HepG2 (cell line): ENCODE results near the gene SOX12. TPM values are rescaled to one million over a fixed set of nuclear protein-coding genes. Genes with fewer than 3 reads are reported as not detected.
A peak's percentile ranks its signal among the peaks of the same experiment; 100 is the strongest.

Source experiments
- ATAC-seq: fragments of 200-7000 bp; cut with Tn5 transposase; 3 replicates; pipeline ENCODE4 v1.9.1; 2020; ENCODE audit warnings: mild to moderate bottlenecking, moderate library complexity
- BruUV-seq: library from RNA; stranded (reverse); fragments of 400-500 nt; replicated peaks from 2 replicates; lab custom pipeline; 2021; lab: Mats Ljungman, UMichigan
- CTCF ChIA-PET: fragments of 300-600 bp; formaldehyde crosslinking; extraction: SDS; loops from one replicate; lab custom pipeline; 2021; ENCODE audit warnings: low total read pairs, inconsistent platforms, low intra/inter-chr PET ratio; lab: Yijun Ruan, JAX
- POLR2A ChIA-PET: fragments of 350-600 bp; sonication (Branson Sonifier 250); formaldehyde crosslinking; loops from one replicate; lab custom pipeline; 2020; ENCODE audit warnings: antibody characterized with exemption, inconsistent platforms; lab: Yijun Ruan, JAX
- DNase-seq: peaks from one replicate; pipeline ENCODE4 v3.0.0-alpha.2; 2015; ENCODE audit warnings: low spot score
- FAIRE-seq: peaks from 3 replicates; lab custom pipeline; 2011; peaks lifted over from hg19 to GRCh38; lab: Jason Lieb, UNC
- H2AFZ ChIP-seq: one replicate; pipeline ENCODE4 v1.6.1; 2011; ENCODE audit warnings: low read length, inconsistent platforms
- H3K27ac ChIP-seq: fragments of 300-600 bp; 3 replicates; pipeline ENCODE4 v1.8.0; 2011; ENCODE audit warnings: mixed run types, mild to moderate bottlenecking, mixed read lengths, low read length, inconsistent platforms; ENCODE audit not compliant: insufficient read depth; ENCODE audit errors: extremely low read length
- H3K27me3 ChIP-seq, 2 experiments: fragments of 200-600 bp in 1 of 2; 2 replicates in 1 of 2; 3 replicates in 1 of 2; pipeline versions ENCODE4 v1.6.0 to v1.8.0; 2011; ENCODE audit warnings: low read length in 2 of 2, mild to moderate bottlenecking in 2 of 2, moderate library complexity in 2 of 2, inconsistent platforms in 1 of 2; ENCODE audit not compliant: insufficient read depth in 2 of 2, control insufficient read depth in 1 of 2
- H3K36me3 ChIP-seq, 2 experiments: fragments of 200-600 bp in 1 of 2; replicated peaks in 1 of 2; 2 replicates in 1 of 2; 3 replicates in 1 of 2; pipeline versions ENCODE4 v1.5.1 to v1.8.0; 2011; ENCODE audit warnings: low read length in 2 of 2, inconsistent platforms in 1 of 2; ENCODE audit not compliant: insufficient read depth in 2 of 2, control insufficient read depth in 1 of 2
- H3K4me1 ChIP-seq: 2 replicates; pipeline ENCODE4 v1.5.1; 2012; ENCODE audit warnings: low read length, inconsistent platforms; ENCODE audit not compliant: insufficient read depth
- H3K4me2 ChIP-seq: 2 replicates; pipeline ENCODE4 v1.6.0; 2011; ENCODE audit warnings: low read depth, low read length, inconsistent platforms
- H3K4me3 ChIP-seq, 3 experiments: fragments of 200-600 bp in 1 of 3; sonication (generic), shearing (Covaris generic) in 1 of 3; replicated peaks in 1 of 3; 2 replicates each; pipeline ENCODE4 v1.5.1; 2011 to 2016; ENCODE audit warnings: low read length in 3 of 3, inconsistent platforms in 2 of 3, low read depth in 2 of 3, mild to moderate bottlenecking in 2 of 3, control low read depth in 1 of 3, mixed read lengths in 1 of 3; ENCODE audit not compliant: insufficient read depth in 1 of 3
- H3K79me2 ChIP-seq: one replicate; pipeline ENCODE4 v1.6.1; 2011; ENCODE audit warnings: low read length, inconsistent platforms; ENCODE audit not compliant: insufficient read depth
- H3K9ac ChIP-seq: 2 replicates; pipeline ENCODE4 v1.6.0; 2011; ENCODE audit warnings: mild to moderate bottlenecking, low read depth, low read length, inconsistent platforms; ENCODE audit not compliant: insufficient read depth
- H3K9me3 ChIP-seq: 2 replicates; pipeline ENCODE4 v1.5.1; 2012; ENCODE audit warnings: mild to moderate bottlenecking, low read length
- H4K20me1 ChIP-seq: 2 replicates; pipeline ENCODE4 v1.6.0; 2011; ENCODE audit warnings: inconsistent platforms, mild to moderate bottlenecking, low read length, moderate library complexity; ENCODE audit not compliant: insufficient read depth
- AGO2 ChIP-seq: fragments of 200-400 bp; formaldehyde crosslinking; optimal IDR thresholded peaks from 2 replicates; pipeline ENCODE3; 2017; ENCODE audit warnings: mild to moderate bottlenecking, low read depth, low read length, moderate library complexity
- CHD4 ChIP-seq: fragments of 200-600 bp; sonication (generic); IDR thresholded peaks from 2 replicates; pipeline ENCODE4 v1.7.0; 2017; ENCODE audit warnings: mild to moderate bottlenecking, low read length, borderline replicate concordance
- FOXA1 ChIP-seq, 2 experiments: fragments of 450-650 bp in 1 of 2; sonication (generic) in 1 of 2; formaldehyde crosslinking in 1 of 2; IDR thresholded peaks; 2 replicates each; pipeline versions ENCODE4 v1.4.0 to v1.6.1; 2016 to 2020; ENCODE audit warnings: missing genetic modification reagents in 1 of 2
- FOXA3 ChIP-seq: IDR thresholded peaks from 2 replicates; pipeline ENCODE4 v1.6.1; 2016; ENCODE audit warnings: missing genetic modification reagents, missing compliant biosample characterization
- IRF2 ChIP-seq: IDR thresholded peaks from 2 replicates; pipeline ENCODE4 v1.6.1; 2018; ENCODE audit warnings: missing genetic modification reagents, missing compliant biosample characterization
- PCBP1 ChIP-seq: fragments of 200-400 bp; formaldehyde crosslinking; IDR thresholded peaks from 2 replicates; pipeline ENCODE4 v1.6.1; 2017; ENCODE audit warnings: mild to moderate bottlenecking, low read depth, low read length, borderline replicate concordance
- PRPF4 ChIP-seq: fragments of 200-400 bp; formaldehyde crosslinking; IDR thresholded peaks from 2 replicates; pipeline ENCODE4 v1.6.1; 2016; ENCODE audit warnings: low read length, low read depth; ENCODE audit not compliant: poor library complexity, severe bottlenecking
- THAP11 ChIP-seq: IDR thresholded peaks from 2 replicates; pipeline ENCODE4 v1.6.1; 2016; ENCODE audit warnings: missing biosample characterization, missing genetic modification reagents
- ZMYM3 ChIP-seq: sonication (generic); formaldehyde crosslinking; IDR thresholded peaks from 2 replicates; pipeline ENCODE4 v1.5.1; 2020; ENCODE audit warnings: mild to moderate bottlenecking, missing genetic modification reagents
- WGBS: methylation state at CpG from one replicate; pipeline ENCODE4 v1.1.6; 2017; ENCODE audit warnings: low lambda C conversion rate; 5-methylcytosine and 5-hydroxymethylcytosine counted together
- in situ Hi-C: cut with HindIII; loops from 2 replicates; pipeline ENCODE4 v1.10.0; 2017; ENCODE audit warnings: low pct_unique_long_range_greater_than_20kb; ENCODE audit not compliant: extremely low pct_ligation_motif_present
- intact Hi-C: fragments of 100-400 bp; cut with micrococcal nuclease; formaldehyde crosslinking; loops from one replicate; pipeline ENCODE4 v1.10.0; 2022; ENCODE audit not compliant: unreplicated experiment
- polyA plus RNA-seq, 8 experiments: library from polyadenylated mRNA; depleted of rRNA in 3 of 8; stranded (reverse) in 7 of 8; unstranded in 1 of 8; fragments of >200 nt; fragmentation: Illumina TruSeq in 4 of 8; extraction: Trizol in 4 of 8; gene quantifications; 2 replicates each; pipeline versions ENCODE4 v1.2.1 to v1.2.3, GENCODE V29; 2011 to 2016; ENCODE audit warnings: low read depth in 4 of 8, missing spikeins in 1 of 8, mixed read lengths in 1 of 8; ENCODE audit not compliant: insufficient read depth in 1 of 8
- total RNA-seq, 5 experiments: library from RNA; depleted of rRNA; stranded (reverse); fragments of >200 nt; fragmentation: Illumina TruSeq; extraction: Trizol; gene quantifications; 2 replicates each; pipeline ENCODE4 v1.2.3, GENCODE V29; 2016; ENCODE audit warnings: low read depth in 1 of 5
- TF ChIP-seq, protein P1 (sequence below): sonication (generic); formaldehyde crosslinking; IDR thresholded peaks from 2 replicates; pipeline ENCODE4 v1.5.0; 2020; ENCODE audit warnings: mild to moderate bottlenecking, missing genetic modification reagents, moderate library complexity
- TF ChIP-seq, protein P2 (sequence below): sonication (generic); formaldehyde crosslinking; IDR thresholded peaks from 2 replicates; pipeline ENCODE4 v1.4.0; 2020; ENCODE audit warnings: missing genetic modification reagents
- TF ChIP-seq, protein P3 (sequence below): sonication (generic); formaldehyde crosslinking; IDR thresholded peaks from 2 replicates; pipeline ENCODE4 v1.5.0; 2020; ENCODE audit warnings: mild to moderate bottlenecking, missing genetic modification reagents

SOX12 gene
- total and polyA plus RNA-seq, 2 of the 13 experiments (the other 11 are each of a cell fraction or from before 2014, with no cell fraction given), result 10.0 to 18.7 TPM

DNA sequence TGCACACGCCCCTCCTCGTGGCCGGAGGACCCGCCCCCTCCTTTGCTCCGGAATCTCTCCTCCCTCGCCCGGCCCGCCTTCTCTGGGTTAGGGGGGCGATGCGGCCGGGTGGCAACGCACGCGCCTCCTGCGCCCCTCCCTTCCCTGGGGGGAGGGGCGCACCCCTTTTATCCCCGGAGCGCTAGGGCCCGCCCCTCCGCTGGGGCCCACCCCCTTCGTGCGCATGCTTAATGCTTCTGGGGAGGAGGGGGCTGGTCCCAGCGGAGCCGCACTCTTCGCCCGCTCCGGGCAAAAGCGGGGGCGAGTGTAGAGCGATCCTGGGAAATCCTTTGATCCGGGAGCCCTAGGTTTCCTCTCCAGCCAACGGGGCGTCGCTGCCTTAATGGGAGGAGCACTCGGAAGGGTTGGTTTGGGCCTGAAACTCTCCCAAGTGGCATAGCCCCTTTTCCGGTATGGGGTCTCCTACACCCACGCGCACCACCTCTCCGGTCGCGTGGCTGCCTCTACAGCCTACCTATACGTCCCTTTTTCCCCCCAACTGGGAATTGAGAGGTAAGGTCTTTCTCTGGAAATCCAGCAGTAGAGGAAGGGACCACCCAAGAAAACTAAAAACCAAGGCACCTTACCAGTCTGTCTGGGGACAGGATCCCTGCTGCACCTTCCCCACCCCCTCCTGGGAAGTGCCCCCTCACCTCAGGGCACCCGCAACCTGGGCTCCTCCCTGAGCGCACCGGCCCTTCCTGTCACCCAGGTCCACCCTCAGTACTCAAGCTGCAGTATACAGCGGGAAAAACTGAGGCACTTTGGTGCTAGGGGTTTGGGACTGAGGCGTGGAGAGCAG is 2.1 kb downstream of the SOX12 start (continued):
- TF ChIP-seq FOXA1 (IDR thresholded peaks at IDR 0.05), result no peak
- TF ChIP-seq FOXA1 (CRISPR knock-in tag; IDR thresholded peaks at IDR 0.05), result no peak
- no peak; the same call in 1 of the 2 replicates for TF ChIP-seq IRF2 (CRISPR knock-in tag)
- TF ChIP-seq, protein P1, sequence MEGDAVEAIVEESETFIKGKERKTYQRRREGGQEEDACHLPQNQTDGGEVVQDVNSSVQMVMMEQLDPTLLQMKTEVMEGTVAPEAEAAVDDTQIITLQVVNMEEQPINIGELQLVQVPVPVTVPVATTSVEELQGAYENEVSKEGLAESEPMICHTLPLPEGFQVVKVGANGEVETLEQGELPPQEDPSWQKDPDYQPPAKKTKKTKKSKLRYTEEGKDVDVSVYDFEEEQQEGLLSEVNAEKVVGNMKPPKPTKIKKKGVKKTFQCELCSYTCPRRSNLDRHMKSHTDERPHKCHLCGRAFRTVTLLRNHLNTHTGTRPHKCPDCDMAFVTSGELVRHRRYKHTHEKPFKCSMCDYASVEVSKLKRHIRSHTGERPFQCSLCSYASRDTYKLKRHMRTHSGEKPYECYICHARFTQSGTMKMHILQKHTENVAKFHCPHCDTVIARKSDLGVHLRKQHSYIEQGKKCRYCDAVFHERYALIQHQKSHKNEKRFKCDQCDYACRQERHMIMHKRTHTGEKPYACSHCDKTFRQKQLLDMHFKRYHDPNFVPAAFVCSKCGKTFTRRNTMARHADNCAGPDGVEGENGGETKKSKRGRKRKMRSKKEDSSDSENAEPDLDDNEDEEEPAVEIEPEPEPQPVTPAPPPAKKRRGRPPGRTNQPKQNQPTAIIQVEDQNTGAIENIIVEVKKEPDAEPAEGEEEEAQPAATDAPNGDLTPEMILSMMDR (CRISPR knock-in tag), result 0 out of 2 replicates have a peak, but pooled peaks have one; percentile 13
- TF ChIP-seq THAP11 (CRISPR knock-in tag), result peak; percentile 67
- peak; percentile 97; the same call in 1 of the 2 replicates for TF ChIP-seq PCBP1
- peak; percentile 18; the same call in 1 of the 2 replicates for TF ChIP-seq CHD4
- TF ChIP-seq FOXA3, result peak; percentile 63; the same call in 1 of the 2 replicates

DNA sequence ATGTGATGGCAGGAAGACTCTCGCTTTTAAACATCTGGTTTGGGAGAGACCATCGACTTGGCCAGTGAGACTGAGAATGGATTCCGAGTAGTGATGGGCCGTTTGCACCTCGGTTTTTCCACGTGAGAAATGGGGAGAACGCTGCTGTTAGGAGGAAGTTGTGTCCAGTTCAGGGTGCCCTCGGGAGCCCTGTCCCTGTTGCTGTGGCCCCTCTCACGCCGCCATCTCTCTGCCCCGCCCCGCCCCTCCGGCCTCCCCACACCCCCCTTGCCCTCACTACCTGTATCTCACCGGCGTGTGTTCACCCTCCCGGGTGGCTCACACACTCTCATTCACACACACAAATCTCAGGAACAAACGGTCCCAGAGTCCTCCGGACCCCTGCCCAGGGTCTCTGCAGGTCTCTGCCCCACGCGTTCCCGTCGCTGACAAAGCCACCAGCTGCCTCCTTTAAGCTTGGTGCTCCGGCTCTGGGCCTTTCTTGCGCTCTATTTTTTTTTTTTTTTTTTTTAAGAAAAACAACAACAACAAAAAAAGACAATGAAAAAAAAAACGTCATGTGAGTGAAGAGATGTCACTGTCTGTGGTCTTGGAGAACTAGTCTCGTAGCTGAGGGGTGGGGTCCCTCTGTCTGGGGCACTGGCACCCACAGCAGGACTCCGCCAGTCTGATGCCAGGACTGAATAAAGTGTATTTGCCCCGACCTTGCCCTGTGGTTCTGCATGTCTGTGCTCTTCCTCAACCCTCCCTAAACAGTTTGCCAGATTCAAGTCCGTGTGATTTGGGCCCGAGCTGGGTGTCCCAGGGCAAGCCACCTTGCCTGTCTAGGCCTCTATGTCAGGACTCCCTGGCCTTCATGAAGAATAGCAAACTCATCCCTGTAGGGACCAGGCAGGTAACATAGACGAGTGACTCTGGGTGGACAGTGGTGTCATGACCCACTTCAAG is 2.9 kb downstream of the SOX12 start:
- BruUV-seq, result no TSS peak
- ChIA-PET POLR2A (interaction anchor here (1.1 to 8.3 kb wide), 4 partner anchors 10 to 32 kb away, joined by 3 to 90 read pairs (median 4); partner anchors contain the start of gene NRSN2), CTCF (interaction anchor here (0.8 kb wide), 1 partner anchor 61 kb away, joined by 3 read pairs; no protein-coding TSS in a partner anchor)
- no peaks in the 10 kb centered on the region; a peak in 1 of 5 replicates for H3K27me3 ChIP-seq
- in situ Hi-C loops (no loop called here), intact Hi-C loops (no loop called here)
- no peaks in the 10 kb centered on the region for H3K9me3 ChIP-seq
- peaks cover 40% of the 10 kb centered on the region for H3K4me1 ChIP-seq
- H3K4me3 ChIP-seq, result peak overlapping the region; percentile 62 to 96 (median 93)
- no peak for DNase-seq
- H3K79me2 ChIP-seq, result peaks cover 29% of the 10 kb centered on the region
- peak overlapping the region; percentile 94 for H3K27ac ChIP-seq
- ATAC-seq, result no peak
- H3K36me3 ChIP-seq, result peaks cover 4 to 9% of the 10 kb centered on the region in 2 experiments; a peak in 2 of 5 replicates
- H3K9ac ChIP-seq, result peak overlapping the region; percentile 77
- H4K20me1 ChIP-seq, result peaks cover 37% of the 10 kb centered on the region
- no peak overlapping the region for H2AFZ ChIP-seq
- FAIRE-seq, result no peak
- WGBS, result 77% methylated on average over 31 of the region's 31 CpGs
- H3K4me2 ChIP-seq, result peak overlapping the region; percentile 92
- TF ChIP-seq, protein P2, sequence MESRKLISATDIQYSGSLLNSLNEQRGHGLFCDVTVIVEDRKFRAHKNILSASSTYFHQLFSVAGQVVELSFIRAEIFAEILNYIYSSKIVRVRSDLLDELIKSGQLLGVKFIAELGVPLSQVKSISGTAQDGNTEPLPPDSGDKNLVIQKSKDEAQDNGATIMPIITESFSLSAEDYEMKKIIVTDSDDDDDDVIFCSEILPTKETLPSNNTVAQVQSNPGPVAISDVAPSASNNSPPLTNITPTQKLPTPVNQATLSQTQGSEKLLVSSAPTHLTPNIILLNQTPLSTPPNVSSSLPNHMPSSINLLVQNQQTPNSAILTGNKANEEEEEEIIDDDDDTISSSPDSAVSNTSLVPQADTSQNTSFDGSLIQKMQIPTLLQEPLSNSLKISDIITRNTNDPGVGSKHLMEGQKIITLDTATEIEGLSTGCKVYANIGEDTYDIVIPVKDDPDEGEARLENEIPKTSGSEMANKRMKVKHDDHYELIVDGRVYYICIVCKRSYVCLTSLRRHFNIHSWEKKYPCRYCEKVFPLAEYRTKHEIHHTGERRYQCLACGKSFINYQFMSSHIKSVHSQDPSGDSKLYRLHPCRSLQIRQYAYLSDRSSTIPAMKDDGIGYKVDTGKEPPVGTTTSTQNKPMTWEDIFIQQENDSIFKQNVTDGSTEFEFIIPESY, result 0 out of 2 replicates have a peak, but pooled peaks have one; percentile 32
- TF ChIP-seq PRPF4, result peak; percentile 14
- TF ChIP-seq, protein P3, sequence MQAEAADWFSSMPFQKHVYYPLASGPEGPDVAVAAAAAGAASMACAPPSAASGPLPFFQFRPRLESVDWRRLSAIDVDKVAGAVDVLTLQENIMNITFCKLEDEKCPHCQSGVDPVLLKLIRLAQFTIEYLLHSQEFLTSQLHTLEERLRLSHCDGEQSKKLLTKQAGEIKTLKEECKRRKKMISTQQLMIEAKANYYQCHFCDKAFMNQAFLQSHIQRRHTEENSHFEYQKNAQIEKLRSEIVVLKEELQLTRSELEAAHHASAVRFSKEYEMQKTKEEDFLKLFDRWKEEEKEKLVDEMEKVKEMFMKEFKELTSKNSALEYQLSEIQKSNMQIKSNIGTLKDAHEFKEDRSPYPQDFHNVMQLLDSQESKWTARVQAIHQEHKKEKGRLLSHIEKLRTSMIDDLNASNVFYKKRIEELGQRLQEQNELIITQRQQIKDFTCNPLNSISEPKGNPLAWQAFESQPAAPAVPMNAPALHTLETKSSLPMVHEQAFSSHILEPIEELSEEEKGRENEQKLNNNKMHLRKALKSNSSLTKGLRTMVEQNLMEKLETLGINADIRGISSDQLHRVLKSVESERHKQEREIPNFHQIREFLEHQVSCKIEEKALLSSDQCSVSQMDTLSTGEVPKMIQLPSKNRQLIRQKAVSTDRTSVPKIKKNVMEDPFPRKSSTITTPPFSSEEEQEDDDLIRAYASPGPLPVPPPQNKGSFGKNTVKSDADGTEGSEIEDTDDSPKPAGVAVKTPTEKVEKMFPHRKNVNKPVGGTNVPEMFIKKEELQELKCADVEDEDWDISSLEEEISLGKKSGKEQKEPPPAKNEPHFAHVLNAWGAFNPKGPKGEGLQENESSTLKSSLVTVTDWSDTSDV (CRISPR knock-in tag), result 0 out of 2 replicates have a peak, but pooled peaks have one; percentile 20
- TF ChIP-seq IRF2 (CRISPR knock-in tag), result 0 out of 2 replicates have a peak, but pooled peaks have one; percentile 8
- peak; percentile 75 for TF ChIP-seq AGO2
- peak; percentile 57; the same call in 1 of the 2 replicates for TF ChIP-seq ZMYM3 (CRISPR knock-in tag)
